Kidney (tissue), 14 donors: ENCODE results near the gene UBE2D2. TPM values are rescaled to one million over a fixed set of nuclear protein-coding genes. Genes with fewer than 3 reads are reported as not detected.

Source experiments
- DNase-seq, 5 donors: peaks; one replicate each; pipeline ENCODE4 v3.0.0-alpha.2; 2013 to 2020
- FAIRE-seq: peaks from 2 replicates; lab custom pipeline; 2012; peaks lifted over from hg19 to GRCh38; lab: Jason Lieb, UNC
- H3K27ac ChIP-seq, 2 donors: one replicate each; pipeline ENCODE4 v1.7.0; 2013; ENCODE audit warnings: low read depth in 2 of 2, low read length in 2 of 2, inconsistent platforms in 1 of 2
- H3K27me3 ChIP-seq: one replicate; pipeline ENCODE4 v1.7.1; 2013; ENCODE audit warnings: low read length, inconsistent platforms; ENCODE audit not compliant: control insufficient read depth, insufficient read depth
- H3K36me3 ChIP-seq, 3 donors: one replicate each; pipeline versions ENCODE4 v1.7.0 to v1.7.1; 2013; ENCODE audit warnings: low read length in 3 of 3, control low read depth in 1 of 3, inconsistent platforms in 1 of 3; ENCODE audit not compliant: insufficient read depth in 3 of 3, control insufficient read depth in 2 of 3
- H3K4me1 ChIP-seq, 3 donors: one replicate each; pipeline versions ENCODE4 v1.7.0 to v1.7.1; 2013; ENCODE audit warnings: low read length in 3 of 3, inconsistent platforms in 1 of 3, low read depth in 1 of 3; ENCODE audit not compliant: control insufficient read depth in 2 of 3, insufficient read depth in 2 of 3
- H3K4me3 ChIP-seq, 3 donors: one replicate each; pipeline versions ENCODE4 v1.7.0 to v1.8.1; 2013; ENCODE audit warnings: low read length in 3 of 3, control low read depth in 1 of 3, inconsistent platforms in 1 of 3
- H3K9ac ChIP-seq, 3 donors: one replicate each; pipeline versions ENCODE4 v1.7.0 to v1.7.1; 2013; ENCODE audit warnings: low read length in 3 of 3, control low read depth in 1 of 3, inconsistent platforms in 1 of 3
- H3K9me3 ChIP-seq, 3 donors: one replicate each; pipeline versions ENCODE4 v1.7.0 to v1.7.1; 2013; ENCODE audit warnings: low read length in 3 of 3, control low read depth in 1 of 3, inconsistent platforms in 1 of 3; ENCODE audit not compliant: control insufficient read depth in 2 of 3, insufficient read depth in 1 of 3
- CTCF ChIP-seq: IDR thresholded peaks from 3 replicates; pipeline ENCODE4 v1.5.1; 2012; ENCODE audit warnings: mild to moderate bottlenecking, moderate library complexity, borderline replicate concordance; ENCODE audit not compliant: insufficient read depth; ENCODE audit errors: extremely low read depth
- intact Hi-C: fragments of 100-400 bp; cut with DNase I; formaldehyde crosslinking; loops from one replicate; pipeline ENCODE4 v1.11.1; 2022
- polyA plus RNA-seq: library from polyadenylated mRNA; stranded (reverse); fragments of 350-450 nt; fragmentation: Illumina TruSeq; extraction: RNeasy Lipid Tissue Mini Kit (QIAGEN cat#74804); gene quantifications from one replicate; pipeline ENCODE4 v1.2.3, GENCODE V29; 2014; ENCODE audit warnings: low read depth, low replicate concordance; ENCODE audit not compliant: insufficient read depth
- total RNA-seq: library from RNA; stranded (reverse); fragmentation: NEBNext Ultra II Directional; extraction: Animal tissue kit (Norgen Biotek cat#: 25700); gene quantifications from one replicate; pipeline ENCODE4 v1.2.1, GENCODE V29; 2021
- donor health status: control.
- donor health status: control.
- donor health status: control.
- donor health status: control.
- donor health status: control.
- donor health status: DM: yes; HTN: yes; CAD: no.
- donor health status: Normal renal cell carcinoma (clear cell type).

UBE2D2 gene
- total and polyA plus RNA-seq, 2 donors from 2014 or later, result 118 to 131 TPM

DNA sequence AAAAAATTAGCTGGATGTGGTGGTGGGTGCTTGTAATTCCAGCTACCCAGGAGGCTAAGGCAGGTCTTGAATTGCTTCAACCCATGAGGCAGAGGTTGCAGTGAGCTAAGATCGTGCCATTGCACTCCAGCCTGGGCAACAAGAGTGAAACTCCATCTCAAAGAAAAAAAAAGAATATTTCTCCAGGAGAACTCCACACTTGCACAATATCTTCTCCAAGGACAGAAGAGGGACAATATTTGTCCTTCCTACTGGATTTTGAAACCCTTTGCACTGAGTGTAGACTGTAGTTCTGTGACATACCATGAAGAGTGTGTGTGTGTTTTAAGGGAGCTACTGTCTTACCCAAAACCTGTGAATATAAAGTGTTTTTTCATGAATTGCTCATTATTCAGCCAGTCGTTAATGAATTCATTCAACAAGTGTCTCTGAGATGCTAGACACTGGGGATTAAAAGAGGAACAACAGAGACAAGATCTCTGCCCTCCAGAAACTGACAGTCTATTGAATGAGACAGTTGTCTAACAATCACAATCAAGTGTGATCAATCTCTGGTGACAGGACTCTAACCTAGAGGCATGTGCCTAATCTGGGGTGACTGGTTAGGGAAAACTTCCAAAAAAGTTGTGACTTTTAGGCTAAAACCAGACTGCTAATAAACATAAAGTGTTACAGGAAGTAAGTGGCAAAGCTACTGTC, 9.8 kb upstream of the UBE2D2 start:
- H3K4me3 ChIP-seq, result no peak overlapping the region
- DNase-seq (no peak), FAIRE-seq (no peak)
- TF ChIP-seq CTCF, result no peak
- no peaks in the 10 kb centered on the region for H3K27me3 ChIP-seq
- no peaks in the 10 kb centered on the region for H3K36me3 ChIP-seq
- H3K9me3 ChIP-seq, result no peaks in the 10 kb centered on the region
- no peak overlapping the region for H3K9ac ChIP-seq
- no peak overlapping the region for H3K27ac ChIP-seq
- H3K4me1 ChIP-seq, result no peaks in the 10 kb centered on the region
- intact Hi-C loops, result no loop called here

- H3K4me1 ChIP-seq, result no peaks in the 10 kb centered on the region
- no peaks in the 10 kb centered on the region for H3K9me3 ChIP-seq
- H3K27ac ChIP-seq, result no peak overlapping the region
- H3K36me3 ChIP-seq, result no peaks in the 10 kb centered on the region
- FAIRE-seq (no peak), DNase-seq (no peak)
- no peak for TF ChIP-seq CTCF
- H3K27me3 ChIP-seq, result no peaks in the 10 kb centered on the region
- no peak overlapping the region for H3K9ac ChIP-seq
- no peak overlapping the region for H3K4me3 ChIP-seq
- intact Hi-C loops, result no loop called here
These were observed 8.1 kb upstream of the UBE2D2 start for GRCh38 chr5:139552893-139553575.

GRCh38 chr5:139554264-139554663, 6.9 kb upstream of the UBE2D2 start:
- no peak for TF ChIP-seq CTCF
- Histone ChIP-seq H3K4me3 (no peak overlapping the region), H3K27me3 (no peaks in the 10 kb centered on the region), H3K9me3 (no peaks in the 10 kb centered on the region), H3K36me3 (no peaks in the 10 kb centered on the region), H3K9ac (no peak overlapping the region), H3K27ac (no peak overlapping the region), H3K4me1 (no peaks in the 10 kb centered on the region)
- DNase-seq (no peak), FAIRE-seq (no peak)
- intact Hi-C loops, result no loop called here
